Heart left ventricle (tissue), 13 donors: ENCODE measurements around the gene IGF2BP1.

Source experiments
- POLR2A ChIP-seq, 2 donors: fragments of 450-650 bp; IDR thresholded peaks; one replicate each; pipeline ENCODE4 v1.6.1; 2017; ENCODE audit warnings: antibody characterized with exemption in 2 of 2, mild to moderate bottlenecking in 2 of 2, moderate library complexity in 2 of 2
- TF ChIP-seq, protein P1 (sequence below), 12 donors: fragments of 200-600 bp; sonication (generic) in 4 of 12; IDR thresholded peaks; one replicate each; pipeline versions ENCODE4 v1.5.0 to v1.8.0; 2018 to 2022; ENCODE audit warnings: antibody characterized with exemption in 12 of 12, mild to moderate bottlenecking in 5 of 12
- donor health status: ischemic (EF 13 %, LVEDD 7.1; RV severe dilation, severe dysfunction).
- donor health status: DM: no; HTN: yes; CAD: no.
- donor health status: DM: no; HTN: no; CAD: no.
- donor health status: ischemic (EF 25% LVEDD 6.9; RV normal size, moderate dysfunction).
- donor health status: ischemic (EF 25% LVEDD 5.7; RV mildly dilated, moderate dysfunction).
- donor health status: ischemic (EF 35%, LVEDD 5.7; RV mildly dilated, moderate dysfunction).
- donor health status: nonischemic (EF 11% LVEDD 7.7; RV severe dilation, severe dysfunction).
- donor health status: DM: yes; HTN: yes; CAD: no.
- donor health status: PGD.
- donor health status: ischemic (EF 29% LVEDD 5.4; RV normal size, mild dysfunction).
- donor health status: nonischemic (EF 23%, LVEDD 6.1; RV moderate dilation, normal function).

DNA sequence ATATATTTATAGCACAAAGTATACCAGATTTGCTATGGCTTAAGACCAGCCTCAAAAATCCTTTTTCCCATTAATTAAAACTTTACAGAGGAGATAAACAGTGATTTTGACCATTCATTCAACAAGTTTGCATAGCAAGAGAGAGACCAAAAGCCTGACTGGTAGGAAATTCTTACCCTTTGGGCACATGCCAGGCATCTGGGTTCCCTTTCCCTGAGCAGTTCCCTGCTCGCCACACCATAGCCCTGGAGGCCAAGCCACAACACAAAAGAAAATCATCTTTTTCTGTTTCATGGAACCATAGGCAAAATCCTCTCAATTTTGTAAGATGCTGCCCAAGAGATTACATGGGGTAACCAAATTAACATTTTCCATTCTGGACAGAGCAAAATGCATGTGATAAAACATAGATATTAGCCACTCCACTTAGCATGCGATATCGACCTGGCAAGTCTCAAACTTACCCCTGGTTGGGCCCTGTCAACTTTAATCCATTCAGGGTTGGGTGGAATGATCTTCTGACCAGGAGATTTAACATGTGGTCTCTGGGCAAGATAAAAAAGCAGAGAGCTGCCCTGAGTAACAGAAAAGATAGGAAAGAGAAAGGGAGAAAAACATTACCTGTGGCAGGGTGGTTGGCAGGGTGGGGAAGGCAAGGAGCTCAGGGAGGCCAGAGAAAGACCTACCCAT is 77.8 kb downstream of the IGF2BP1 start:
- TF ChIP-seq, protein P1, sequence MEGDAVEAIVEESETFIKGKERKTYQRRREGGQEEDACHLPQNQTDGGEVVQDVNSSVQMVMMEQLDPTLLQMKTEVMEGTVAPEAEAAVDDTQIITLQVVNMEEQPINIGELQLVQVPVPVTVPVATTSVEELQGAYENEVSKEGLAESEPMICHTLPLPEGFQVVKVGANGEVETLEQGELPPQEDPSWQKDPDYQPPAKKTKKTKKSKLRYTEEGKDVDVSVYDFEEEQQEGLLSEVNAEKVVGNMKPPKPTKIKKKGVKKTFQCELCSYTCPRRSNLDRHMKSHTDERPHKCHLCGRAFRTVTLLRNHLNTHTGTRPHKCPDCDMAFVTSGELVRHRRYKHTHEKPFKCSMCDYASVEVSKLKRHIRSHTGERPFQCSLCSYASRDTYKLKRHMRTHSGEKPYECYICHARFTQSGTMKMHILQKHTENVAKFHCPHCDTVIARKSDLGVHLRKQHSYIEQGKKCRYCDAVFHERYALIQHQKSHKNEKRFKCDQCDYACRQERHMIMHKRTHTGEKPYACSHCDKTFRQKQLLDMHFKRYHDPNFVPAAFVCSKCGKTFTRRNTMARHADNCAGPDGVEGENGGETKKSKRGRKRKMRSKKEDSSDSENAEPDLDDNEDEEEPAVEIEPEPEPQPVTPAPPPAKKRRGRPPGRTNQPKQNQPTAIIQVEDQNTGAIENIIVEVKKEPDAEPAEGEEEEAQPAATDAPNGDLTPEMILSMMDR (IDR thresholded peaks at IDR 0.05): no peak
- no peak for TF ChIP-seq POLR2A (IDR thresholded peaks at IDR 0.05)
